LNCAP (cell line): Measurements from ENCODE around the gene DNER.

Experiments used
- TF ChIP-seq, protein P1 (sequence below): fragments of 450-650 bp; IDR thresholded peaks from 2 replicates; pipeline ENCODE4 v1.5.1; 2017; ENCODE audit warnings: mild to moderate bottlenecking

DNER gene

DNA sequence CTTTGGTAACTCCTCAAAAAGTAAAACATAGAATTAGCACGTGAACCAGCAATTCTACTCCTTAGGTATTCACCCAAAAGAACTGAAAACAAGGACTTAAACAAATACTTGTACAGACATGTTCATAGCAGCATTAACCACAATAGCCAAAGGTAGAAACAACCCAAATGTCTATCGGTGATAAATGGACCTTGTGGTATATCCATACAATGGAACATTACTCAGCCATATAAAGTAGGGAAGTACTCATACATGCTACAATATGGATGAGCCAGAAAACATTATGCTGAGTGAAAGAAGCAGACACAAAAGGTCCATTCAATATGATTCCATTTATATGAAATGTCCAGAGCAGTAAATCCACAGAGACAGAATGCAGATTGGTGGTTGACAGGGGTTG is 182.8 kb downstream of the DNER start:
- TF ChIP-seq, protein P1, sequence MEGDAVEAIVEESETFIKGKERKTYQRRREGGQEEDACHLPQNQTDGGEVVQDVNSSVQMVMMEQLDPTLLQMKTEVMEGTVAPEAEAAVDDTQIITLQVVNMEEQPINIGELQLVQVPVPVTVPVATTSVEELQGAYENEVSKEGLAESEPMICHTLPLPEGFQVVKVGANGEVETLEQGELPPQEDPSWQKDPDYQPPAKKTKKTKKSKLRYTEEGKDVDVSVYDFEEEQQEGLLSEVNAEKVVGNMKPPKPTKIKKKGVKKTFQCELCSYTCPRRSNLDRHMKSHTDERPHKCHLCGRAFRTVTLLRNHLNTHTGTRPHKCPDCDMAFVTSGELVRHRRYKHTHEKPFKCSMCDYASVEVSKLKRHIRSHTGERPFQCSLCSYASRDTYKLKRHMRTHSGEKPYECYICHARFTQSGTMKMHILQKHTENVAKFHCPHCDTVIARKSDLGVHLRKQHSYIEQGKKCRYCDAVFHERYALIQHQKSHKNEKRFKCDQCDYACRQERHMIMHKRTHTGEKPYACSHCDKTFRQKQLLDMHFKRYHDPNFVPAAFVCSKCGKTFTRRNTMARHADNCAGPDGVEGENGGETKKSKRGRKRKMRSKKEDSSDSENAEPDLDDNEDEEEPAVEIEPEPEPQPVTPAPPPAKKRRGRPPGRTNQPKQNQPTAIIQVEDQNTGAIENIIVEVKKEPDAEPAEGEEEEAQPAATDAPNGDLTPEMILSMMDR: no peak

DNA sequence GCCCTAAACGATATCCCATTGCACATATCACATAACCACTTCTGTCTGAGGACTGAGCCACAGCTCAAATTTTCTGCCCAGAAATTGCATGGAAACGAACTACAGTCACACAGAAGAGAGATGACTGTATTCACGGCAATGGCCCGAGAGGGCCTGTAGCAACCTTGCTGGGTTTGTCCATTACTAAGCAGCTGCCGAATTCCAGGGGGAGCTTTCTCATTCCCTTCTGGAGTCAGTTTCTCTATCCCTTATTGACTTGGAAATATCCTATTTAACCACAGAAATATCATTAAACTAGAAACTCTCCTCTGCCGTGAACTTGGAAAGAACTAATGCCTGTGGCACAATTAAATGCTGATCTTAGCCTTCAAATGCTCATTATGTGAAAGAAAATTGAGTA is 183.9 kb downstream of the DNER start:
- TF ChIP-seq, protein P1: no peak

DNA sequence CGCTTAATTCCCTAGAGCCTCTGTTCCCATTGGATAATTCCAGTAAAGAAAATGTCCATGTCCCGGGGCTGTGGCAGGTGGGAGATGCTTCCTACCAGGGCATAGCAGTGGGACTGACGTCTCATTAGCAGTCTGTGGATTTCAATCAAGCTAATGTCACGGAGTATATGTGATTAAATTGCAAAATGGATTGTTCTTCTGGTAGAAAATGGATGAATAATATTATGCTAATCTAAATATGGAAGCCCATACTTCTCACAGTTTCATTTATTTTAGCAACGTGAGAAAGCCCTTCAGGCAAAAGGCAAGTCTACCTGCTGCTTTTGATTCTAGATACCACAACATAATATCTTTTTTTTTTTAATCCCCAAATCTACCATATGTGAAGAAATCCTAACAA is 185.5 kb downstream of the DNER start:
- TF ChIP-seq, protein P1: no peak

DNA sequence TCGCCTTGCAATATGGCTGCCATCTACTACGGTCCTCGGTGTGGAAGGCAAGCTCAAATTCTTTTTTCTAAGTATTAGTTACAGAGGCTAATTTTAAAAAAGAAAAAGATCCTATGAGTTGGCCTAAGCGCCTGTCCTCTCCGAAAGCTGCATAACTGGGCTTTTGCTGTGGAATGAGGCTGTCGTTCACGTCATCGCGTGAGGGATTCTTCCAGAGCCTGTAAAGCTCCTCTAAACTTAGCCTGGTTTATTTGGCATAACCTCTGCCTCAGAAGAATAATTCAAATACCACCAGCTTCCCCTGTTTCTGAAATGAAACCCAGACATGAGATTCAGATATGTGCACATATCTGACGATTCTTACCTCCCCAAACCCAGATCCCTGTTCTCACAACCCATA is 187.4 kb downstream of the DNER start:
- TF ChIP-seq, protein P1: no peak

DNA sequence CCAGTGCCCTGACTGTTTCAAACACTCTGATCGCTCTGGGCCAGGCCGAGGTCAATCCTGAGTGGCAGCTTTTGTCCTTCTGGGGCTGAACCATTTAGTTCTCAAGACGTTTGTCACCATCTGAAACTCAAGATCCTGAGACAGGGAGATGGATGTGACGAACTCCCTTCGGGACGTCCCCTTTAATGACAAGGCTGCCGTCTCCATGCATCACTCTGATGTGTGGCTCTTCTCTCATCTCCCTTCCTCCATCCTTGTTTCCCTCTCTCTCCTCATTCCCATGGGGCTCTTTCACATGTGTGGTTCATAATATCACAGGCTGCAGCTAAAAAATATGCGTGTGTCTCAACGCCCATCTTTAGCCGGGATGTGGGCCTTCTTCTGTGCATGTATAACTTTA is 189.6 kb downstream of the DNER start:
- TF ChIP-seq, protein P1: no peak

DNA sequence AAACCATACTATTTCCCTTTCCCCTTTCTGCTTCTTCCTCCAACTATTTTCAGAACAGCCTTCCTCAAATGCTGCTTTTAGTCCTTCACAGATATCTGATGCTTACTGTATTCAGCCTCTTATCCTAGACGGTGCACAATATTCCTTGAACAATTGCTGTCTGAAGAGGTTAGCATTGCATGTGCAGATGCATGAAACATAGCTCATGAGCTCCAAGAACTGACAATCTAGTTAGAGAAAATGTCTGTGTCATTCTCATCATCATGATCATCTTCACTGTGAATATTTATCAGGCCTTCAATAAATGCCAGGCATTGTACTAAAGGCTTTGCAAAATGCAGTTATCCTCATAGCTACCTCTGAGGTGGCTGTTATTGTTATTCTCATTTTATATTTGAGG is 190.7 kb downstream of the DNER start:
- TF ChIP-seq, protein P1: no peak

DNA sequence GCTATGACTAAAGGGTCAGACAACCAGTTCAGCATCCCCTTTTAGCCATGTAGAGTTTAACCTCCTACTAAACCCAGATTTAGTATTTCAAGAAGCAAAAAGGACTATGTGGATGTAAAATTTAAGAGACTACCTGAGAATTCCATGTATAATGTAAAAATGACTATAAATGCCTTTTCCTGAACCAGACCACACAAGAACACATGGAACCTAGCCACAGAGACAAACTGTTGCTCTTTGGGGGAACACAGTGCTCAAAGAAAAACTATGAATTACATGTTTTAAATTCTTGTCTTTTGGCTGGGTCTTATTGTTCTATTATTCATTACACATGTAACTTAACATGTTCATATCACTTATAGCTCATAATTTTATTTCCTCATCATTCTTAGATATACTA is 192.8 kb downstream of the DNER start:
- TF ChIP-seq, protein P1: no peak

DNA sequence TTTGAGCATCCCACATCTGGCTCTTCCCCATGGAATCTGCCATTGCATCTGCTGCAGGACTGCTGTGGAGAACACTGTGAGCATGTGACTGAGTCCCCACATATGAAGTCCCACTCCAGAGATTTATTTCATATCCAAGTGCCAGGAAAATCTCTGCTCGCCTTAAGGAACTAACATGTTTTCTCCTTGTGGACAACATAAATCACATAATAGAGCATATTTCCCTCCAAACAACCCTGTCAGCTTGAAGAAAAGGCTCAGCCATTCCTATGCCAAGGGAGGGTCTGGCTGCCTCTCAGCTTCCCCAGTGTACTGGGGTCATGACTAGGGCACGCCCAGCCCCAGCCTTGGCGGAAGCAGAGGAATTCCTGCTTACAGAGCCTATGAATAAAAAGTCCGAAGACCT is 193.7 kb downstream of the DNER start:
- TF ChIP-seq, protein P1: no peak
